ENCODE measurements around the gene GAD1. TPM values are rescaled to one million over a fixed set of nuclear protein-coding genes. Genes with fewer than 3 reads are reported as not detected.

GAD1 gene
- total and polyA plus RNA-seq, 5 donors: 0.02 TPM; not detected in 4

GRCh38 chr2:170905864-170906263, 89.2 kb downstream of the GAD1 start:
- H3K4me1 ChIP-seq (ENCODE audit: control insufficient read depth, insufficient read depth, low read length): no peaks in the 10 kb centered on the region
- 47% methylated on average over 5 of the region's 5 CpGs for WGBS
- H3K27me3 ChIP-seq (ENCODE audit: control insufficient read depth, insufficient read depth): no peaks in the 10 kb centered on the region
- DNase-seq (no peak), ATAC-seq (no peak)
- no peak overlapping the region for H3K27ac ChIP-seq (ENCODE audit: low read length)
- intact Hi-C loops (cut with DNase I): no loop called here
- H3K9me3 ChIP-seq (ENCODE audit: control insufficient read depth, low read length): peaks cover 2% of the 10 kb centered on the region
- no peak overlapping the region for H3K4me3 ChIP-seq (ENCODE audit: low read length)

Other genes starting within 250 kb of the GAD1 start
- gene SP5, start 101.5 kb upstream of the GAD1 start, total RNA-seq: under 1 TPM in 1 of 4 donors, not detected in 3; 0.94 TPM
- not detected for gene SP5, start 101.5 kb upstream of the GAD1 start, polyA plus RNA-seq
- 1 to 10 TPM in 3 of 4 donors, not detected in 1; 1.7 to 5.2 (median 2.9) TPM for gene ERICH2, start 46.5 kb upstream of the GAD1 start, total RNA-seq
- gene ERICH2, start 46.5 kb upstream of the GAD1 start, polyA plus RNA-seq: 4.1 TPM
- gene GORASP2, start 112.4 kb downstream of the GAD1 start, total RNA-seq: 10 to 100 TPM; 67.0 to 74.7 (median 69.2) TPM
- 39.5 TPM for gene GORASP2, start 112.4 kb downstream of the GAD1 start, polyA plus RNA-seq

Measured in right cardiac atrium (tissue), 5 donors.